ENCODE data around the gene PPM1L.

DNA sequence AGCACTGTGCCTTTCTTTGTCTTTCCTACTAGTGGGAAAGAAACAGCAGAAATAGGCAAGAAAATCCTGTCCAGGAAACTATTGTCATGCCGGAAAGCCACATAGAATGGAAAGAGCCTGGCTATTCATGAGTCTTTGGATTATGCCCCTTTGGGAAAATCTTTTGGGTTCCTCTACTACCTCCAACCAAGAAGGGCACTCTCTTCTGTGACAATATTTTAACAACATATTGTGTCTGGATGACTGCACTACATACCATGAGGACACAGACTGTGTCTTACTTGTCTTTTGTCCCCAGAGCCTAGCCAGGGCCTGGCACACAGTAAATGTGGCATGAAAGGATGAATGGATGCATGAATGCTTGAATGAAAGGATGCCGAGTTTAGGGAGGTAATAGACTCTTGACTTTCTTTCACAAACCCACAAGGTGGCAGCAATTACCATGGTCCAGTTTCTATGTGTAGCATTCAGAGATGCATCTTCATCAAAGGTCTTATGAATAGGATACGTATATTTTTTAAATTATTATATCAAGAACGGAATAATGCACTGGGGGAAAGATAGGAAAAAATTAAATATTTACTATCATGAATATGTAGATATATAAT, 48.7 kb upstream of the PPM1L start:
- TF ChIP-seq ZC3H10 (CRISPR knock-in tag; IDR thresholded peaks at IDR 0.05) (no peak), ZFP3 (CRISPR knock-in tag; IDR thresholded peaks at IDR 0.05) (no peak), ISL1 (CRISPR knock-in tag; IDR thresholded peaks at IDR 0.05) (no peak), ZNF565 (CRISPR knock-in tag; conservative IDR thresholded peaks at IDR 0.05; ENCODE audit: low read depth) (no peak), ZNF8 (CRISPR knock-in tag; IDR thresholded peaks at IDR 0.05) (no peak), PPARA (CRISPR knock-in tag; IDR thresholded peaks at IDR 0.05; ENCODE audit: borderline replicate concordance) (no peak), ZFP30 (CRISPR knock-in tag; IDR thresholded peaks at IDR 0.05) (no peak), TOX (CRISPR knock-in tag; IDR thresholded peaks at IDR 0.05; ENCODE audit: borderline replicate concordance) (no peak), ARNTL (CRISPR knock-in tag; IDR thresholded peaks at IDR 0.05; ENCODE audit: borderline replicate concordance, low read depth) (no peak)
- TF ChIP-seq, protein P1, sequence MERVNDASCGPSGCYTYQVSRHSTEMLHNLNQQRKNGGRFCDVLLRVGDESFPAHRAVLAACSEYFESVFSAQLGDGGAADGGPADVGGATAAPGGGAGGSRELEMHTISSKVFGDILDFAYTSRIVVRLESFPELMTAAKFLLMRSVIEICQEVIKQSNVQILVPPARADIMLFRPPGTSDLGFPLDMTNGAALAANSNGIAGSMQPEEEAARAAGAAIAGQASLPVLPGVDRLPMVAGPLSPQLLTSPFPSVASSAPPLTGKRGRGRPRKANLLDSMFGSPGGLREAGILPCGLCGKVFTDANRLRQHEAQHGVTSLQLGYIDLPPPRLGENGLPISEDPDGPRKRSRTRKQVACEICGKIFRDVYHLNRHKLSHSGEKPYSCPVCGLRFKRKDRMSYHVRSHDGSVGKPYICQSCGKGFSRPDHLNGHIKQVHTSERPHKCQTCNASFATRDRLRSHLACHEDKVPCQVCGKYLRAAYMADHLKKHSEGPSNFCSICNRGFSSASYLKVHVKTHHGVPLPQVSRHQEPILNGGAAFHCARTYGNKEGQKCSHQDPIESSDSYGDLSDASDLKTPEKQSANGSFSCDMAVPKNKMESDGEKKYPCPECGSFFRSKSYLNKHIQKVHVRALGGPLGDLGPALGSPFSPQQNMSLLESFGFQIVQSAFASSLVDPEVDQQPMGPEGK (CRISPR knock-in tag; IDR thresholded peaks at IDR 0.05; ENCODE audit: borderline replicate concordance): no peak
- TF ChIP-seq, protein P2, sequence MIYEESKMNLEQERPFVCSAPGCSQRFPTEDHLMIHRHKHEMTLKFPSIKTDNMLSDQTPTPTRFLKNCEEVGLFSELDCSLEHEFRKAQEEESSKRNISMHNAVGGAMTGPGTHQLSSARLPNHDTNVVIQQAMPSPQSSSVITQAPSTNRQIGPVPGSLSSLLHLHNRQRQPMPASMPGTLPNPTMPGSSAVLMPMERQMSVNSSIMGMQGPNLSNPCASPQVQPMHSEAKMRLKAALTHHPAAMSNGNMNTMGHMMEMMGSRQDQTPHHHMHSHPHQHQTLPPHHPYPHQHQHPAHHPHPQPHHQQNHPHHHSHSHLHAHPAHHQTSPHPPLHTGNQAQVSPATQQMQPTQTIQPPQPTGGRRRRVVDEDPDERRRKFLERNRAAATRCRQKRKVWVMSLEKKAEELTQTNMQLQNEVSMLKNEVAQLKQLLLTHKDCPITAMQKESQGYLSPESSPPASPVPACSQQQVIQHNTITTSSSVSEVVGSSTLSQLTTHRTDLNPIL (CRISPR knock-in tag; IDR thresholded peaks at IDR 0.05; ENCODE audit: low read depth): no peak

Measured in SK-N-SH treated with all-trans-retinoic acid at 6 μM for 48 hours (cell line).